Right lung (tissue), 10 donors: ENCODE results near the gene PAK6. TPM values are rescaled to one million over a fixed set of nuclear protein-coding genes. Genes with fewer than 3 reads are reported as not detected.

Experiments used
- DNase-seq, 2 donors: peaks; one replicate each; pipeline ENCODE4 v3.0.0-alpha.2; 2013
- long read RNA-seq, 8 donors: transcript quantifications; one replicate each; lab custom pipeline, GENCODE V29; 2026
- polyA plus RNA-seq, 5 donors: library from polyadenylated mRNA; unstranded; fragments of 120-200 nt; gene quantifications; one replicate each; pipeline versions ENCODE4 v1.2.1 to v1.2.3, GENCODE V29; 2013; ENCODE audit warnings: inconsistent platforms in 1 of 5, low replicate concordance in 1 of 5; ENCODE audit not compliant: insufficient read length in 5 of 5, insufficient read depth in 1 of 5

PAK6 gene
- 1 to 10 TPM; 4.8 to 8.8 (median 6.0) TPM for polyA plus RNA-seq
- long read RNA-seq, donor 1, partial matches to known transcripts: 0 of 1 reads
- long read RNA-seq, donor 1, other reads (novel, unspliced or antisense): 0 of 1 reads
- long read RNA-seq, donor 2: 0 reads
- long read RNA-seq, donor 3, partial matches to known transcripts: 0 of 1 reads
- long read RNA-seq, donor 3, other reads (novel, unspliced or antisense): 0 of 1 reads
- long read RNA-seq, donor 4, partial matches to known transcripts: 0 of 1 reads
- long read RNA-seq, donor 4, other reads (novel, unspliced or antisense): 0 of 1 reads
- long read RNA-seq, donor 5, partial matches to known transcripts: 0 of 1 reads
- long read RNA-seq, donor 5, other reads (novel, unspliced or antisense): 0 of 1 reads
- long read RNA-seq, donor 6, partial matches to known transcripts: 0 of 1 reads
- long read RNA-seq, donor 6, other reads (novel, unspliced or antisense): 0 of 1 reads
- long read RNA-seq, donor 7, partial matches to known transcripts: 0 of 1 reads
- long read RNA-seq, donor 7, other reads (novel, unspliced or antisense): 0 of 1 reads
- long read RNA-seq, donor 8, partial matches to known transcripts: 0 of 1 reads
- long read RNA-seq, donor 8, other reads (novel, unspliced or antisense): 0 of 1 reads

GRCh38 chr15:40238532-40239403 lies at the start of gene PAK6:
TSS of gene PAK6 (plus strand) at chr15:40239063. CDS start at chr15:40264786, 25,723 bp downstream.
- peak in 1 of 2 donors; percentile 39 for DNase-seq

DNA sequence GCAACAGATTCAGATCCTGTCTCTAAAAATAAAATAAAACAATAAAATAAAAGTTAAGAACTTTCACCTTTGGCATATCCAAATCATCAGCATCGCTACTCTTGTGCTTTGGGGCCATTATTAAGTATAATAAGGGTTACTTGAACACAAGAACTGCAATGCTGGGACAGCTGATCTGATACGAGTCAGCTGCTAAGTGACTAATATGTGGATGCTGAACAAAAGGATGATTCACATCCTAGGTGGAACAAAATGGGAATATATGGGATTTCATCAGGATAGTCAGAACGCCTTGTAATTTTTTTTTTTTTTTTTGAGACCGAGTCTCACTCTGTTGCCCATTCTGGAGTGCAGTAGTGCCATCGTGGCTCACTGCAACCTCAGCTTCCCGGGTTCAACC lies 48.3 kb upstream of the PAK6 start:
- DNase-seq: no peak

GRCh38 chr15:40192942-40193341 lies 45.9 kb upstream of the PAK6 start:
- DNase-seq: no peak

DNA sequence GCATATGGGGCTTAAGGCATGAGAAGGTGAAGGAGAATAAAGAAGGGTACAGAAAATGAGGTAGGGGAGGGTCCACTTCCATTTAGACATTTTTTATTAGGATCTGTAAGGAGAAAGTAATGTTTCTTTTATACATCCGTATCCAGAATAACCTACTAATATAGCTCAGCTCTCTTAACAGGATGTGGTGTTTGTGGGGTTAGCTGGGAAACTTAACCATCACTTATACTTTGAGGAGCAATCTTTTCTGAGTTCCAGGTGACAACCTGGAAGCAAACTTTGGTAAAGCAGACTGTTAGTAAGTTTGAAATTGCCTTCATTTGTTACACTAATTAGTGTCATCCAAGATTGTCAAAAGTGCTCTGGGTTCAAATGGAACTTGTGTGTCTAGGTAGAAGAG lies 41.4 kb upstream of the PAK6 start:
- DNase-seq: no peak

DNA sequence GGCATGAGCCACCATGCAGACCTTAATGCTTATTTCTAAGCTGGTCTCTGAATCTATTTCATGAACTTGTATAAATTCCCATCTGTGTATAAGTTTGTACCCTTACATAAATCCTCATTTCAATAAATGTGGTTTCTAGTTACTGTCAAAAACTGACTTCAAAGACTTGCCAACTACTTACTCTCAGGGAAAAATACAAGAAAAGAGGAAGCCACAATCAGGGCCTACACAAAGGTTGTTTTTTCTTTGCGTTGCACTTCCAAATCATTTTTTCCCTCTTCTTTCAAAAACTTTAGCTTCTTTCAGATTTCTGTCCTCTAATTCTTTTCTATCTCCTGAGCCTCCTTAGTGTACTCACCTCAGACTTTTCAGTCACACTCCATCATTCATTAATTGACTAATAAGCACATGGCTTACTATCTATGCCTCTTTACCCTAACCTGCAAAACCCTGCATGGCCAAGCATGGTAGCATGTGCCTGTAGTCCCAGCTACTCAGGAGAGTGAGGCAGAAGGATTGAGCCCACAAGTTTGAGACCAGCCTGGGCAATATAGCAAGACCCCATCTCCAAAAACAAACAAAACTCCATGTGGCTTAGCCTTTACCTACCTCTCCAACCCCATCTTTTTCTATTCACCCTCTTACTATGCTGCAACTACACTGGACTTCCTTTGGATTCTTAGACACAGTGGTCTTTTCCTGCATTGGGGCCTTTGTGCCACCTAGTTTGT lies 40.3 kb upstream of the PAK6 start:
- DNase-seq: no peak

DNA sequence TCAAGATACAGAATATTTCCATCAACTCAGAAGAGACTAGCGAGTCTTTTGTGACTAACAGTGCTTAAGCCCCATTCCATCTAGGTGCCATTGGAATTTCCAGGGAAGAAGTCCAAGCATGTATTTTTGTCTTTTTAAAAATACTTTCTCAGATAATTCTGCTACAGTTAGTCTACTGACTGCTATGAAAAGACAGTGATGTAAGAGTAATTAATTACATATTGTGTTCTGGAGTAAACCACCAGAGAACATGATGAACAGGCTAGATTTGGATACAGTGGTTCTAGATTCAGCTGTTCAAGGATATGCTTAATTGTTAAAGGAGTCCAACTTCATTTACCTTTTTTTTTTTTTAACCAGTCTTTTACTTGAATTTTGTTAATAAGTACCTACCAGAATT lies 34.8 kb upstream of the PAK6 start:
- no peak for DNase-seq

- DNase-seq: peak; percentile 53 to 70
These were observed 21.6 kb upstream of the PAK6 start for GRCh38 chr15:40217166-40217824.

DNA sequence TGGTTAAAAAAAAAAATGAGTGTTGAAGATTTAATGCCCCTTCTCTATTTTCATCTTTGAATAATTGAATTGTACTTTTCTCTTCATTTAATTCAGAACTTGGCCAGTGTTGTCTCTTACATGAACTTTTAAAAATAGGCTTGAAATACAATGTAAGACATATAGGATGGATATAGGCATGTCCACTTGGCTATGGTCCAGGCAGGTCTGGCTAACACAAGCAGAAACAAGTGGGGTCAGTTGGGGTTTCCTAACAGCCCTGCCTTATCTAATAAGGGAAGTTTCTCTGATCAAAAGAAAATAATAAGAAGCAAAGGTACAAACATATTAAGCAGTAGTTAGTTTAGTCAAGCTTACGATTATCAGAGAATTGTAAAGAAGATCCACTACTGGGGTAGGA lies 19.1 kb upstream of the PAK6 start:
- no peak for DNase-seq

DNA sequence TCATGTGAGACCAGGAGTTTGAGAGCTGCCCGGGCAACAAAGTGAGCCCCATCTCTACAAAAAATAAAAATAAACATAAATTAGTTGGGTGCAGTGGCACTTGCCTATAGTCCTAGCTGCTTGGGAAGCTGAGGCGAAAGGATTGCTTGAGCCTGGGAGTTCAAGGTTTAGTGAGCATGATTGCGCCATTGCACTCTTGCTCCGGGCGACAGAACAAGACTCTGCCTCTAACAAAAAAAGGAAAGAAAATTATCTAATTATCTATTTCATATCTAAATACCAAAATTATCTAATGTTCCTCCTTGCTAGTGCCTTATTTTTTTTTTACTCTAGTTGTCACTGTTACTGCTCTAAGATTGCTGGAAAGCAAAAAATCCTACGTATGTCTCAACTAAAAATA lies 16.7 kb upstream of the PAK6 start:
- DNase-seq: no peak

GRCh38 chr15:40226736-40227135 lies 12.1 kb upstream of the PAK6 start:
- no peak for DNase-seq

DNA sequence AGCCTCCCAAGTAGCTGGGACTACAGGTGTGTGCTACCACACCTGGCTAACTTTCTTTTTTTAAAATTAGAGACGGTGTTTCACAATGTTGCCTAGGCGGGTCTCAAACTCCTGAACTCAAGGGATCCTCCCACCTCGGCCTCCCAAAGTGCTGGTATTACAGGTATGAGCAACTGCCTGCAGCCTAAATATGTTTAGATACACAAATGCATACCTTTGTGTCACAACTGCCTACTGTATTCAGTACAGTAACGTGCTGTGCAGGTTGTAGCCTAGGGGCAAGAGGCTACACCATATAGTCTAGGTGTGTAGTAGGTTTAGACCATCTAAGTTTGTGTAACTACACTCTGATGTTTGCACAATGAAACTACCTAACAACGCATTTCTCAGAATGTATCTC lies 9.5 kb upstream of the PAK6 start:
- DNase-seq: no peak

DNA sequence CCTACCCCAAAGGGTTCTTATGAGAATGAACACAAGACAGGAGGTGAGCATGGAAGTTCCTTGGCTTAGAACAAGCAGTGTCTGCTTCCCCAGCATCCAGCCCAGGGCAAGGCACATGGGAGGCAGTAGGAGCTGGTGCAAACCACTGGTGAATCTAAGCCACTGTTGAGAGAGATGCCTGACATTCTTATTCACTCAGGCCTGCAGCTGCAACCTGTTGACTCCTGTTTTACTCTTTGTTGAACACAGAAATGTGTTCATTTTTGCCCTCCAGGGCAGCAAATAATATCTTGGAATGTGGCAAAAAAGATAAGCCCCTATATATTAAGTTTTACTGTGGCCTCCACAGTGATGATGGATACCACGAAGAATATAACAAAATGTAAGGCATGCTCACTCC lies 8.9 kb upstream of the PAK6 start:
- no peak for DNase-seq

GRCh38 chr15:40232625-40233070 lies 6.2 kb upstream of the PAK6 start:
- DNase-seq: no peak

DNA sequence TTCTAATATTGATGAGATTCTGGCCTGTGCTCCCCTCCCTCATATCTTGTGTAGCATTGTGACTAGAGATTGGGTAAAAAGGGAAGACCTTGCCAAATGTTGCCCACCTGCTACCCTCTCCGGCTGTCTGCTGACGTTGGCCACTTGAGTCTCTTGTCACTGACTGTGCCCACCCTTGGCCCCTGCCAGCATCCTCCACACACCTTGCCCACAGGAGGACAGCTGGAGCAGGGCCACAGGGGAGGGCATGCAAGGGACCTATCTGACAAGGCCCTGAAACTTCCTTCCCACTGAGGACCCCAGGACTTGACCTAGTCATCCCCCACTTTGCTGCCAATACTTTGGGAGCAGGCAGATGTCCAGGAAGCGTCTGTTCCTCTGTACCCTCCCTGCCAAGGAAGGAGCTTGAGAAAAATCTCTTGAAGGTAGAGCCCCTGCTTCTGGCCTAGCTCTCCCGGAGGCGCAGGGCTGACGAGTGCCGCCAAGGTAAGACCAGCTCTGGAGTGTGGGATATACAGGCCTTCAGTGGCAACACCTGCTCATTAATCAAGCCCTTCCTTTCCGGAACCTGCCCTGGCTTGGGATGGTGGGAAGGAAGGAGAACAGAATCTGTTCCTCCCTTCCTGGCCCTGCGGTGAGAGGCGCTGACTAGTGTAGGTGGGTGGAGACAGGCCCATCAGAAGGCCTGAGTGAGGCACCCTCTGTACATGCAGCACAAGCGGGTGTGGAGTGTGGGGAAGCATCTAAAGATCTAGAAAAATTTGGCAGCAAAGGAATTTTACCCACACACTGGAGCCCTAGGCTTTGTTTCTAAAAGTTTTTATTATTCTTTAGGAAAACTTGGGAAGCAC lies 4.9 kb upstream of the PAK6 start:
- no peak for DNase-seq

- no peak for DNase-seq
These were observed 4.1 kb upstream of the PAK6 start for GRCh38 chr15:40234783-40235182.

DNA sequence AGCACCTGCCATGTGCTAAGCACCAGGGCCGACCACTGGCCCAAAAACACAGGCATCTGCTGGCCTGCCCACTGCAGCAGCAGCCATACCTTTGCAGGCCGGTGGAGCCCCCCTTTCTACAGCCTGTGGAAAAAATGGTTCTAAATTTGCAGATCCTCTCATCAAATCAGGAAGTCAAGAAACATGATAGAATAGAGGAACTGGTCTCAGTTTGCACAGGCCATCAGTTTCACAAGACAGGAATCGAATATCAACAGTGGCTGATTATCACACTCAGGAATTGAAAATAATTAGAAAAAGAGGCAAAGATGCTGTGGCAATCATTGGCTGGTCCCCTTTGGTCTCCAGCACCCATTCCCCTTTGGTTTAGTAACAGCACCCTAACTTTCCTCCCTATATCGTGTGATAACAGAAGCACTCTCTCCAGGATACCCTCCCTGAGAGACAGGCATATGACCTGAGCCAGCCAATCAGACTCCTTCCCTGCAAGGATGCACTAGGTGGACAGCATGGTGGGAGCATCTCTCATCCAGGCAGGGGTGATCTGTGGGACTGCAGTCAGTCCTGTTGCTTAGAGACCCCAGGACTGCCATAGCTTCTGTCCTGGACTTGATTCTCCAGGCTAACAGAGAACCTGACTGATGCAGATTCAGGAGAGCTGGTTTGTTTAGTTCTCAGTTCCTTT lies 3.5 kb upstream of the PAK6 start:
- no peak for DNase-seq

DNA sequence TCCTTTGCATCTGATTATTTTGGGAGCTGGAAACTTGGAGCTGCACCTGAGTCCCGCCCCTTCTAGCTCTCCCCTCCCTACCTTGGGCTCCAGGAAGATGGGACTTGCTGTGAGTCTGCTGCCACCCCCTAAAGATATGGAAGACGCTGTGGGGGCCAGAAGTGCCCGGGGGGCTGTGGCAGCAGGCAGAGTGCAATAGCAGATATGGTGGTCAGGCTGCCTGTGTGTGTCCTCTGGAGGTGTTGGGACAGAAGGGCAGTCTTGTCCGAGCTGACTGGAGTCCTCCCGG lies 485 bp downstream of the PAK6 start:
- DNase-seq: no peak

DNA sequence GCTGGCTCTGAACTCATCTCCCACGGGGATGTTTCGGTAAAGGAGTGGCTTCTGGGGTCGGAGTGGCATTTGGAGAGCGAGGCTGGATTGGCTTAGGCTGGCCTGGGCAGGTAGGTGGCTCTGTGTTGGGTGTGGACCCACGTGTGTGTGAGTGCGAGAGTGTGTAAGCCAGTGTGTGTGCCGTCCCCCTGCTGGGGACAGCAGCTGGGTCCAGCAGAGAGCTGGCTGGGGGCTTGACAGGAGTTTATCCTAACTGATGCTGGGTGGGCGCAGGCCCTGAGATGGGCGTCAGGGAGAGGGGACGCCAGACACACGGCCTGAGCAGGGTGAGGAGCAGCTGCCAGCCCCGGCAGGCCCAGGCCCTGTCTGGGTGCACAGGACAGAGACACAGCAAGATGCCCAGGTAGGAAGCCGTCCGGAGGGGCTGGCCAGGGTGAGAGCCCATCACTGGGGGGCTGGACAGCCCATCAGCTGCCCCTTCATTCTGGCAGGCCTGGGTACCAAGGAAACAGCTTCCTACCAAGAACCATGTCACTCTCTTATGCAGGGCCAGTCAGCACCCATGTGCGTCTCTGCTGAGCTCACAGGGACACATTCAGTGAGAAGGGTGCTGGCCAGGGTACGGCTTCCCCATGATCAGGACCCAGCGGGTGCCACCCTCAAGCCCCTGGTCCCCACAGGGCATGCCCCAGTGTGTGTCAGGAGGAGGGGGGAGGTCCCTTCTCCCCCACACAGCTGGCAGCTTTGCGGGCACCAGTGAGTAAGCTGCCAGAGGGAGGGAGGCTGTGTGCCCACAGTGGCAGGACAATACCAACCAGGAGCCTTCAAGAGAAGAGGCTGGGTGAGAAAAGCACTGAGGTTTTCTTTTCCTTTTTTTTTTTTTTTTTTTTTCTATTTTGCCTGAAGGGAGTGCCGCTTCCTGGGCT lies 1.1 kb downstream of the PAK6 start:
- no peak for DNase-seq
